BLaER1 treated with 17β-estradiol and CSF1 and Interleukin-3, amounts not matched to agents 10 nM and 100 nM (cell line): ENCODE measurements around the gene OSBPL9.

ENCODE experiments used
- H3K27ac ChIP-seq, 11 experiments: shearing (Covaris generic); formaldehyde crosslinking; 2 replicates each; pipeline ENCODE4 v1.8.1; 2022
- H3K27me3 ChIP-seq, 11 experiments: shearing (Covaris generic); formaldehyde crosslinking; 2 replicates each; pipeline ENCODE4 v1.8.1; 2022
- H3K36me3 ChIP-seq, 11 experiments: shearing (Covaris generic); formaldehyde crosslinking; 2 replicates each; pipeline ENCODE4 v1.8.1; 2022
- H3K4me1 ChIP-seq, 10 experiments: shearing (Covaris generic); formaldehyde crosslinking; 2 replicates each; pipeline ENCODE4 v1.8.1; 2022
- H3K4me2 ChIP-seq, 11 experiments: shearing (Covaris generic); formaldehyde crosslinking; 2 replicates each; pipeline ENCODE4 v1.8.1; 2022
- H3K4me3 ChIP-seq, 10 experiments: shearing (Covaris generic); formaldehyde crosslinking; 2 replicates each; pipeline ENCODE4 v1.8.1; 2022
- H3K9ac ChIP-seq, 11 experiments: shearing (Covaris generic); formaldehyde crosslinking; 2 replicates each; pipeline ENCODE4 v1.8.1; 2022
- H3K9me3 ChIP-seq, 11 experiments: shearing (Covaris generic); formaldehyde crosslinking; replicated peaks in 1 of 11; 2 replicates each; pipeline ENCODE4 v1.8.1; 2022
- H4K20me1 ChIP-seq, 11 experiments: shearing (Covaris generic); formaldehyde crosslinking; 2 replicates each; pipeline ENCODE4 v1.8.1; 2022
- Cebpa-rat ChIP-seq, 11 experiments: shearing (Covaris generic); IDR thresholded peaks; 2 replicates each; pipeline ENCODE4 v1.8.1; 2022

OSBPL9 gene

DNA sequence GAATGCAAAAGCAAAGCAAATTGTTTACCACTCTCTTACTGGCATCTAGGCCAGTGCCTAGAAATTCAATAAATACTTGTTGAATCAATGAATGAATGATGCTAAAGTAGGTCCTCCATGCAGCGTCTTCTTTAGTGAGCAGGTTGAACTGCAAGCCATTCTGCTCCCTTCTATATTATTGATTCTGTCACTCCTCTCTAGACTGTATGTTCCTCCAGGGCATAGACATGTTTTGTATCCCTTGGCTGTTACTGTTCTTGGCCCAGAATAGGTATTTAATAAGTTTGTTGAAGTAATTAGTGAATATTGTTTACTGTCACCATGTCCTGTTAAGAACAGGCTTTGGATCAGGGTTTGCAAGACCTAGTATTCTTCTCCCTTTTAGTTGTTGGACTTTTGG lies 43.7 kb downstream of the OSBPL9 start:
- Histone ChIP-seq H3K27me3 (no peaks in the 10 kb centered on the region), H3K9ac (no peak overlapping the region), H3K4me1 (no peaks in the 10 kb centered on the region), H3K27ac (no peak overlapping the region), H3K4me2 (no peak overlapping the region), H3K9me3 (no peaks in the 10 kb centered on the region), H4K20me1 (0 out of 22 replicates have a peak, but pooled peaks cover 0 to 9% (median 0%) of the 10 kb centered on the region in 11 experiments), H3K36me3 (peaks cover 0 to 17% (median 4%) of the 10 kb centered on the region in 11 experiments; a peak in 6 of 22 replicates), H3K4me3 (no peak overlapping the region)
- no peak for TF ChIP-seq Cebpa-rat (IDR thresholded peaks at IDR 0.05)

- no peak overlapping the region for H3K4me2 ChIP-seq
- no peak overlapping the region for H3K9ac ChIP-seq
- no peaks in the 10 kb centered on the region for H3K4me1 ChIP-seq
These were observed 44.2 kb downstream of the OSBPL9 start for GRCh38 chr1:51661081-51661518.

GRCh38 chr1:51663105-51663504 lies 46.2 kb downstream of the OSBPL9 start:
- Histone ChIP-seq H3K9ac (no peak overlapping the region), H3K9me3 (no peaks in the 10 kb centered on the region), H3K4me1 (no peaks in the 10 kb centered on the region), H3K4me3 (no peak overlapping the region), H3K27ac (no peak overlapping the region), H3K36me3 (no peaks in the 10 kb centered on the region; a peak in 2 of 22 replicates), H3K4me2 (no peak overlapping the region), H3K27me3 (no peaks in the 10 kb centered on the region), H4K20me1 (peaks cover 0 to 13% (median 0%) of the 10 kb centered on the region in 11 experiments; a peak in 2 of 22 replicates)
- TF ChIP-seq Cebpa-rat (IDR thresholded peaks at IDR 0.05) = no peak

More at GRCh38 chr1:51661081-51661518, 44.2 kb downstream of the OSBPL9 start:
- Histone ChIP-seq H3K36me3 (peaks cover 0 to 12% (median under 1%) of the 10 kb centered on the region in 11 experiments; a peak in 6 of 22 replicates), H4K20me1 (0 out of 22 replicates have a peak, but pooled peaks cover 0 to 9% (median 0%) of the 10 kb centered on the region in 11 experiments), H3K27me3 (no peaks in the 10 kb centered on the region), H3K4me3 (no peak overlapping the region), H3K9me3 (no peaks in the 10 kb centered on the region), H3K27ac (no peak overlapping the region)
- no peak for TF ChIP-seq Cebpa-rat (IDR thresholded peaks at IDR 0.05)

GRCh38 chr1:51663721-51664120 lies 46.8 kb downstream of the OSBPL9 start:
- Histone ChIP-seq H3K4me3 (no peak overlapping the region), H3K4me1 (no peaks in the 10 kb centered on the region), H3K9ac (no peak overlapping the region), H4K20me1 (peaks cover 0 to 13% (median 0%) of the 10 kb centered on the region in 11 experiments; a peak in 4 of 22 replicates), H3K4me2 (no peak overlapping the region), H3K36me3 (peaks cover 0 to 2% (median 0%) of the 10 kb centered on the region in 11 experiments; a peak in 2 of 22 replicates), H3K27ac (no peak overlapping the region), H3K9me3 (no peaks in the 10 kb centered on the region), H3K27me3 (no peaks in the 10 kb centered on the region)
- TF ChIP-seq Cebpa-rat (IDR thresholded peaks at IDR 0.05) = no peak

GRCh38 chr1:51664421-51665240 lies 47.7 kb downstream of the OSBPL9 start:
- Histone ChIP-seq H3K27me3 (no peaks in the 10 kb centered on the region), H3K36me3 (peaks cover 0 to 8% (median 0%) of the 10 kb centered on the region in 11 experiments; a peak in 4 of 22 replicates), H3K4me1 (no peaks in the 10 kb centered on the region), H4K20me1 (peaks cover 0 to 21% (median 0%) of the 10 kb centered on the region in 11 experiments; a peak in 5 of 22 replicates), H3K9me3 (no peaks in the 10 kb centered on the region), H3K4me3 (no peak overlapping the region), H3K27ac (no peak overlapping the region), H3K4me2 (no peak overlapping the region), H3K9ac (no peak overlapping the region)
- TF ChIP-seq Cebpa-rat (IDR thresholded peaks at IDR 0.05) = no peak

DNA sequence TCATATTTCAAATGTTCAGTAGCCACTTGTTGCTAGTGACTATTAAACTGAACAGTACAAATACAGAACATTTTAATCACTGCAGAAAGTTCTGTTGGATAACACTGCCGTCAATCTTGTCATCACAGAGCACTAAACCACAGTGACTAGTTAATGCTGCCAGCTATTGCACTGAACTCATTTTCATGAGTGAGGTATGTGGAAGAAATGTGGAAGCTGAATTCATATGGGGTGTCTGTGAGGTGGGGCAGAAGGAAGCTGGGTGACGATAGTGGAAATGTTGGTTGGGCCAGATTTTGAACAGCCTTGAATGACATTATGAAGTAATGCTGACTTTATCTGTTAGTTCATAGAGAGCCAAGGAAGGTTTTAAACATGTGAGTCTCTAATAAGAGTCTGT lies 49.6 kb downstream of the OSBPL9 start:
- H3K4me1 ChIP-seq = no peaks in the 10 kb centered on the region
- no peak for TF ChIP-seq Cebpa-rat (IDR thresholded peaks at IDR 0.05)
- H4K20me1 ChIP-seq = peaks cover 0 to 19% (median 0%) of the 10 kb centered on the region in 11 experiments; a peak in 6 of 22 replicates
- no peak overlapping the region for H3K4me2 ChIP-seq
- no peak overlapping the region for H3K4me3 ChIP-seq
- peaks cover 0 to 12% (median 0%) of the 10 kb centered on the region in 11 experiments; a peak in 6 of 22 replicates for H3K36me3 ChIP-seq
- no peak overlapping the region for H3K27ac ChIP-seq
- H3K27me3 ChIP-seq = no peaks in the 10 kb centered on the region
- H3K9me3 ChIP-seq = no peaks in the 10 kb centered on the region
- no peak overlapping the region for H3K9ac ChIP-seq

DNA sequence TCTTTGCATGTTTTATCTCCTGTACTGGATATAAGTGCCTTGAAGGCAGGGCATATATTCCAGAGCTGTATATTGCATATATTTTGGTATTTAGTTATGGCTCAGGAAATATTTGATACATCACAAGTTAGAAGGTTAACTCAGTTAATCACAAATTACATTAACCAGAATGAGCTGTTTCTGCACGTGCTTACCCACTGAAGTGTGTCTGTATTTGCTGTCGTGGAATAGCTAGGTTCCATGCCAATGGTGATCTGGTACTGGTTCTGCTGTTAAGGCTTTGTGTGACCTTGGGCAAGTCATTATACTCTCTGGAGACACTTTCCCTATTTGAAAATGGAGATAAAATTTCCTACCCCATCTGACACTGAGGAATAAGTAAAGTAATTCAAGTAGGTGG lies 50.7 kb downstream of the OSBPL9 start:
- no peaks in the 10 kb centered on the region for H3K9me3 ChIP-seq
- H3K27ac ChIP-seq = no peak overlapping the region
- H3K4me2 ChIP-seq = no peak overlapping the region
- H3K4me1 ChIP-seq = no peaks in the 10 kb centered on the region
- peaks cover 0 to 19% (median 0%) of the 10 kb centered on the region in 11 experiments; a peak in 6 of 22 replicates for H4K20me1 ChIP-seq
- no peaks in the 10 kb centered on the region for H3K27me3 ChIP-seq
- TF ChIP-seq Cebpa-rat (IDR thresholded peaks at IDR 0.05) = no peak
- H3K36me3 ChIP-seq = peaks cover 0 to 16% (median 0%) of the 10 kb centered on the region in 11 experiments; a peak in 6 of 22 replicates
- H3K9ac ChIP-seq = no peak overlapping the region
- no peak overlapping the region for H3K4me3 ChIP-seq

GRCh38 chr1:51669272-51669671 lies 52.4 kb downstream of the OSBPL9 start:
- Histone ChIP-seq H3K4me2 (no peak overlapping the region), H3K36me3 (peaks cover 0 to 24% (median 8%) of the 10 kb centered on the region in 11 experiments; a peak in 9 of 22 replicates), H4K20me1 (peaks cover 0 to 19% (median 0%) of the 10 kb centered on the region in 11 experiments; a peak in 6 of 22 replicates), H3K4me1 (no peaks in the 10 kb centered on the region), H3K9me3 (no peaks in the 10 kb centered on the region), H3K27ac (no peak overlapping the region), H3K27me3 (no peaks in the 10 kb centered on the region), H3K9ac (no peak overlapping the region), H3K4me3 (no peak overlapping the region)
- no peak for TF ChIP-seq Cebpa-rat (IDR thresholded peaks at IDR 0.05)

DNA sequence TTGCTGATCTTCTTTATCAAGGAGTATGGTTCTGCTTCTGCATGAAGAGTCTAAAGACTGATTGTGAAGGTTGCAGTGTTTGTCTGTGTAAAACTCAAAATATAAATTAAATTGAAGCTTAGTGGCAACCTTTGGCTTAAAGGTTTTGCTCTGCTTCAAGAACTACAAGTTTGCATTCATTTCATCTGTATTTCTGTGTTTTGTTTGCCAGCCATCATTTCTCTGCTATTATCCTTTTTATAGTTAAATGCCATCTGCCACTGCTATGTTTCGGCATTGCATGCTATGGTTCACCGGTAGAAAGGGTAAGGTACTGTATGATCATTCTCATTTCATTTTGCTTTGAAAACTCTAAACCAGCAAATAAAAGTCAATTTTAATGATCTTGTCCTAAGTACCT lies 52.9 kb downstream of the OSBPL9 start:
- TF ChIP-seq Cebpa-rat (IDR thresholded peaks at IDR 0.05) = no peak
- Histone ChIP-seq H4K20me1 (peaks cover 0 to 19% (median 0%) of the 10 kb centered on the region in 11 experiments; a peak in 6 of 22 replicates), H3K27ac (no peak overlapping the region)

More for the DNA sequence above, 52.9 kb downstream of the OSBPL9 start:
- Histone ChIP-seq H3K36me3 (peaks cover 0 to 29% (median 12%) of the 10 kb centered on the region in 11 experiments; a peak in 10 of 22 replicates), H3K27me3 (no peaks in the 10 kb centered on the region), H3K4me2 (no peak overlapping the region), H3K9ac (no peak overlapping the region), H3K9me3 (no peaks in the 10 kb centered on the region), H3K4me3 (no peak overlapping the region), H3K4me1 (no peaks in the 10 kb centered on the region)
